OCI-LY3 (cell line): ENCODE measurements around the gene OPRL1.

Experiments
- H2AFZ ChIP-seq: fragments of 200-600, 300-600 bp; shearing (Covaris generic); 2 replicates; pipeline ENCODE4 v1.6.0; 2014; ENCODE audit warnings: antibody characterized with exemption, low read depth, low read length
- H3K27ac ChIP-seq: fragments of 200-600, 300-600 bp; sonication (generic); 2 replicates; pipeline ENCODE4 v1.5.1; 2014; ENCODE audit warnings: mild to moderate bottlenecking, low read length, moderate library complexity, mixed read lengths
- H3K27me3 ChIP-seq: fragments of 200-600, 300-600 bp; sonication (generic); 2 replicates; pipeline ENCODE4 v1.6.1; 2014; ENCODE audit warnings: low read depth, low read length, mixed read lengths
- H3K36me3 ChIP-seq: fragments of 200-600, 300-600 bp; sonication (generic); replicated peaks from 2 replicates; pipeline ENCODE3; 2014; ENCODE audit warnings: low read depth, low read length, mixed read lengths
- H3K4me1 ChIP-seq: fragments of 300-600, 200-600 bp; sonication (generic); 2 replicates; pipeline ENCODE4 v1.6.1; 2014; ENCODE audit warnings: low read length, mixed read lengths
- H3K4me2 ChIP-seq: fragments of 200-600, 300-600 bp; sonication (generic); 2 replicates; pipeline ENCODE4 v1.6.1; 2014; ENCODE audit warnings: low read length, mixed read lengths
- H3K4me3 ChIP-seq: fragments of 300-600, 200-600 bp; sonication (generic); 2 replicates; pipeline ENCODE4 v1.5.1; 2014; ENCODE audit warnings: antibody characterized with exemption, mild to moderate bottlenecking, low read length, moderate library complexity
- H3K79me2 ChIP-seq: fragments of 300-600, 200-600 bp; shearing (Covaris generic); 2 replicates; pipeline ENCODE4 v1.6.1; 2014; ENCODE audit warnings: mild to moderate bottlenecking, low read length, mixed read lengths
- H3K9ac ChIP-seq: fragments of 300-600, 200-600 bp; shearing (Covaris generic); 2 replicates; pipeline ENCODE4 v1.6.0; 2014; ENCODE audit warnings: mild to moderate bottlenecking, low read length, moderate library complexity
- H3K9me3 ChIP-seq: fragments of 200-600, 300-600 bp; shearing (Covaris generic); 2 replicates; pipeline ENCODE4 v1.6.1; 2014; ENCODE audit warnings: low read length, mixed read lengths; ENCODE audit not compliant: insufficient read depth
- H4K20me1 ChIP-seq: fragments of 200-600, 300-600 bp; sonication (generic); 2 replicates; pipeline ENCODE4 v1.6.1; 2016; ENCODE audit warnings: low read length, mixed read lengths; ENCODE audit not compliant: insufficient read depth
- EZH2phosphoT487 ChIP-seq: fragments of 200-600 bp; shearing (Covaris generic); IDR thresholded peaks from 2 replicates; pipeline ENCODE4 v1.6.1; 2018; ENCODE audit warnings: antibody characterized with exemption, mixed run types, low read depth
- TF ChIP-seq, protein P1 (sequence below): fragments of 200-600, 300-600 bp; sonication (generic); IDR thresholded peaks from 2 replicates; pipeline ENCODE4 v1.5.1; 2014; ENCODE audit warnings: antibody characterized with exemption, low read length, low read depth

Gene OPRL1

DNA sequence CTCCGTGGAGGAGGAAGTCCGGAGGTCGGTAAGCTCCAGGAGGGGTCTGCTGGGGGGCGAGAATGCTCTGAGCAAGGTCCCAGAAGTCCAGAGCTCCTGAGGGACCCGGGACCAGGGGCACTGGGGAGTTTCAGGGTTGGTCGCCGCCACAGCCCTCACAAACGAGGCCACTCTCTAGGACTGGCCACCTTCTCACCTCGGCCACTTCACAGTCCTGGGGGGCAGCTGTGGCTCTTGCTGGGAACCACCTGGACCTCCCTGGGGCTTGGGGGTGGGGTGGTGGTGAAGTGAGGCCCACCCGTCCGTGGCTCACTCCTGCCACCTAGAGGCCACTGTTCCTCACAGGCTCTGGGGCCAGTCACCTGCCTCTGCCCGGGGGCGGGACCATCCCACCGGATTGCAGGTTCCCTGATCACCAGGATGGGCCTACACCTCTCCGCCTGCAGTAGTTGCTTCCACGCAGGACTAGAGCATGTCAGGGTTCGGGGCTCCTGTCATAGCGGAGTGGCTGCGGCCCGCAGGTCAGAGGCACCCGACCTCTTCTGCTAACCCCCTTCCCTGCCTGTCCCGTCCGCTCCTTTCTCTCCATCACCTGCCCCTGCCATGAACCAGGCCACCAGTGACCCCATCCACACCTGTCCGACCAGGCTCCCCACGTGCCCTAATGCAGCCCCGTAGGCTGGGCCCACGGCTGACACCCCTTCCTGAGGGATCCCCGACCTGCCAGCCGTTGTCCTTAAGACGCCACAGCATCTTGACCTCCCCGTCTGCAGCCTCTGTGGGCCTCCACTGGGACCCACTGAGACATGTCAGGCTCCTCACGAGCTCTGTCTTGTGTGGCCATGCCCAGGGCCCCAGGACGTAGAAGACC lies 22.0 kb upstream of the OPRL1 start:
- TF ChIP-seq, protein P1, sequence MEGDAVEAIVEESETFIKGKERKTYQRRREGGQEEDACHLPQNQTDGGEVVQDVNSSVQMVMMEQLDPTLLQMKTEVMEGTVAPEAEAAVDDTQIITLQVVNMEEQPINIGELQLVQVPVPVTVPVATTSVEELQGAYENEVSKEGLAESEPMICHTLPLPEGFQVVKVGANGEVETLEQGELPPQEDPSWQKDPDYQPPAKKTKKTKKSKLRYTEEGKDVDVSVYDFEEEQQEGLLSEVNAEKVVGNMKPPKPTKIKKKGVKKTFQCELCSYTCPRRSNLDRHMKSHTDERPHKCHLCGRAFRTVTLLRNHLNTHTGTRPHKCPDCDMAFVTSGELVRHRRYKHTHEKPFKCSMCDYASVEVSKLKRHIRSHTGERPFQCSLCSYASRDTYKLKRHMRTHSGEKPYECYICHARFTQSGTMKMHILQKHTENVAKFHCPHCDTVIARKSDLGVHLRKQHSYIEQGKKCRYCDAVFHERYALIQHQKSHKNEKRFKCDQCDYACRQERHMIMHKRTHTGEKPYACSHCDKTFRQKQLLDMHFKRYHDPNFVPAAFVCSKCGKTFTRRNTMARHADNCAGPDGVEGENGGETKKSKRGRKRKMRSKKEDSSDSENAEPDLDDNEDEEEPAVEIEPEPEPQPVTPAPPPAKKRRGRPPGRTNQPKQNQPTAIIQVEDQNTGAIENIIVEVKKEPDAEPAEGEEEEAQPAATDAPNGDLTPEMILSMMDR = peak; percentile 81
- TF ChIP-seq EZH2phosphoT487 = no peak
- H3K9ac ChIP-seq = peak overlapping the region; percentile 44; the same call in 1 of the 2 replicates
- peak overlapping the region; percentile 83 for H3K4me2 ChIP-seq

DNA sequence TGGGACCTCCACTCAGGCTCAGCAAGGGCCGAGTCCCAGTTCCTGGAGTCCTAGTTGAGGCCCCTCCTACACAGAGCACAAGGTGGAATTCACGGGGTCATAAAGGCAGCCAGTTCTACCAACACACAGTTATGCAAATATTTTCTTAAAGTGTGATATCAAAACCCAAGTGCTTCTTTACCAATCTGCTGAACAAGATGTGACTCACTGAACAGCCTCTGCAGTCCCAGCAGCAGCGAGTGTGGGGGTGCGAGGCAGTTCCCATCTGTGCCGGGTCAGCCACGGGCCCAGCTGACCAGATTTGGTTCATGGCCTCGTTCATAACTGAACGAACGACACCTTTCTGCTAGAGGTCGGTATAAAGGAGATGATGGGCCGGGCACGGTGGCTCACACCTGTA lies 21.3 kb upstream of the OPRL1 start:
- peak overlapping the region; percentile 69 for H3K4me3 ChIP-seq
- H3K27ac ChIP-seq = no peak overlapping the region
- peak overlapping the region; percentile 43; the same call in 1 of the 2 replicates for H3K9ac ChIP-seq
- no peaks in the 10 kb centered on the region for H3K79me2 ChIP-seq
- peak overlapping the region; percentile 83 for H3K4me2 ChIP-seq
- H3K27me3 ChIP-seq = peaks cover 5% of the 10 kb centered on the region; the same call in 1 of the 2 replicates
- no peaks in the 10 kb centered on the region for H4K20me1 ChIP-seq
- H2AFZ ChIP-seq = no peak overlapping the region
- peaks cover 50% of the 10 kb centered on the region for H3K4me1 ChIP-seq
- no peak for TF ChIP-seq EZH2phosphoT487
- TF ChIP-seq, protein P1 = no peak
- H3K9me3 ChIP-seq = no peaks in the 10 kb centered on the region
- no peaks in the 10 kb centered on the region for H3K36me3 ChIP-seq

More for the DNA sequence above, 22.0 kb upstream of the OPRL1 start:
- Histone ChIP-seq H2AFZ (peak overlapping the region; percentile 56; the same call in 1 of the 2 replicates), H3K79me2 (no peaks in the 10 kb centered on the region), H3K27ac (peak overlapping the region; percentile 50), H3K4me1 (peaks cover 49% of the 10 kb centered on the region), H3K4me3 (peak overlapping the region; percentile 69), H3K9me3 (no peaks in the 10 kb centered on the region), H3K36me3 (no peaks in the 10 kb centered on the region), H3K27me3 (peaks cover 5% of the 10 kb centered on the region; the same call in 1 of the 2 replicates), H4K20me1 (no peaks in the 10 kb centered on the region)

DNA sequence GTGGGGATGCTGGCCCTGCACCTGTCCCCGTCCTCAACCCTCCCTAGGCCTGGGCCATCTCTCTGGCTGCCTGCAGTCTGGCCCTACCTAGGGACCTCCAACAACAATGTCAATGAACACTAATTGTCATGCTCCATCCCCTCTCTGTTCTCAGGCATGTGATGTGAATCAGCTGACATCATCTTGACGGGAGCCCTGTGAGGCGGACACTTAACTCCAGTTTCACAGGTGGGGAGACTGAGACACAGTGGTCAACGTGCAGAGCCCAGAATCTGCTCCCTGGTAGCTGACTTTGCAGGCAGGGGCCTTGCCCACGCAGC lies 17.6 kb upstream of the OPRL1 start:
- Histone ChIP-seq H3K79me2 (no peaks in the 10 kb centered on the region), H3K27ac (no peak overlapping the region), H3K4me2 (peak overlapping the region; percentile 87), H3K9ac (peak overlapping the region; percentile 67), H3K36me3 (no peaks in the 10 kb centered on the region), H2AFZ (no peak overlapping the region), H3K4me1 (peaks cover 33% of the 10 kb centered on the region), H3K27me3 (peaks cover 4% of the 10 kb centered on the region; the same call in 1 of the 2 replicates), H3K9me3 (no peaks in the 10 kb centered on the region), H4K20me1 (no peaks in the 10 kb centered on the region), H3K4me3 (peak overlapping the region; percentile 88)
- TF ChIP-seq EZH2phosphoT487 = no peak
- TF ChIP-seq, protein P1 = no peak

DNA sequence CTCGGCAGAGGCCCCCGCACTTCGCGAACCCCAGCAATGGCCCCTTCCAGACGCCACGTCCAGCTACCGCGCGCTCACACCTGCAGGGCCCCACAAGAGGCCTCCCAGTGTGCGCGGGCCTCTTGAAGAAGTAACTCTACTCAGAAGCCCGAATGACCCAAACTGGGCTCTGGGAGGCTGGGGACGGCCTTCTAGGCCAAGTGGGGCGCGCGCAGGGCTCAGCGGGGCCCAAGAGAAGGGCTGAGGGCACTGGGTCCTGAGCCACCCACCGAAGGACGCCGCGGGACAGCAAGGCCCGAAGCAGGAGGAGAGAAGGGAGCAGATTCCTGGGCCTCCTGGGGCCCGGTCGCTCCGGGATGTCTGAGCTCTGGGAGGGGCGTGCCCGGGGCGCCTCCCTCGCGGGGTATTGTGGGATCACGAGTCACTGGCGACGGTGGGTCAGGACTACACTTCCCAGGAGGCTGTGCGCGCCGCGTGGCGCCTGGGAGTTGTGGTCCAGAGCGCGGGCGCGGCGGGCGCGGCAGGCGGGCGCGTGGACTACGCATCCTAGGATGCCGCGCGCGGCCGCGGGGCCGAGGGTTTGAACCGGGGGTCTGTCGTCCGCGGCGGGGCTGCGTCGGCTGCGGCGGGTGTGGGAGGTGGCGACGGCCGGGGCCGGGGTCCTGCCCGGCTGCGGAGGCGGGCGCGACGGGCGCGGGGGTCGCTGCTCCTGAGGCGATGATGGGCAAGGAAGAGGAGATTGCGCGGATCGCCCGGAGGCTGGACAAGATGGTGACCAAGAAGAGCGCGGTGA lies 17.1 kb upstream of the OPRL1 start, which contains the start of gene TCEA2:
TCEA2 (plus strand) TSS at position 603 of the 793 bp plus-strand sequence; CDS start at position 718, 115 bp downstream.
- TF ChIP-seq, protein P1 = no peak
- TF ChIP-seq EZH2phosphoT487 = no peak
- Histone ChIP-seq H3K4me1 (peaks cover 29% of the 10 kb centered on the region), H2AFZ (peak within 1 kb of the TSS; percentile 83; the same call in 1 of the 2 replicates), H3K27ac (no peak within 1 kb of the TSS), H3K79me2 (no peaks in the 10 kb centered on the region), H3K9me3 (no peaks in the 10 kb centered on the region), H3K27me3 (peaks cover 4% of the 10 kb centered on the region; the same call in 1 of the 2 replicates), H3K4me2 (peak within 1 kb of the TSS; percentile 91), H3K4me3 (peak within 1 kb of the TSS; percentile 88), H3K36me3 (no peaks in the 10 kb centered on the region), H4K20me1 (no peaks in the 10 kb centered on the region), H3K9ac (peak within 1 kb of the TSS; percentile 78)
